Subcutaneous adipose tissue (tissue), 4 donors: ENCODE data around the gene CCDC126. TPM values are rescaled to one million over a fixed set of nuclear protein-coding genes. Genes with fewer than 3 reads are reported as not detected.

Experiments used
- CTCF ChIP-seq: fragments of 450-650 bp; IDR thresholded peaks from one replicate; pipeline ENCODE4 v1.5.1; 2016; ENCODE audit warnings: low read depth, mild to moderate bottlenecking, control low read depth, antibody characterized with exemption, moderate library complexity
- total RNA-seq, 4 donors: library from RNA; depleted of rRNA; stranded (reverse); fragments of >200 nt; gene quantifications; one replicate each; pipeline ENCODE4 v1.1.0, GENCODE V29; 2016

The CCDC126 gene
- total RNA-seq, 4 donors from 2014 or later = 14.3 to 22.2 (median 19.3) TPM

DNA sequence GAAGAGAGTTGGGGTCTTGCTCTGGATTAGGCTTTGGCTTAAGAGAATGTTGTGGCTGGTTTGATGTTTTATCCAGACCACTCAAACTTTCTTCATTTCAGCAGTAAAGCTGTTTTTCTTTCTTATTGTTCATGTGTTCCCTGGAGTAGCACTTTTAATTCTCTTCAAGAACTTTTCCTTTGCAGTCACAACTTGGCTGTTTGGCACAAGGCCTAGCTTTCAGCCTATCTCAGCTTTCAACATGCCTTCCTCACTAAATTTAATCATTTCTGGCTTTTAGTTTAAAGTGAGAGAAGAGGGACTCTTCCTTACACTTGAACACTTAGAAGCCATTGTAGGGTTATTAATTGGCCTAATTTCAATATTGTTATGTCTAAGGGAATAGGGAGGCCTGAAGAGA lies 18.1 kb downstream of the CCDC126 start:
- no peak for TF ChIP-seq CTCF

- TF ChIP-seq CTCF = no peak
Measured at GRCh38 chr7:23616593-23616992, 19.4 kb downstream of the CCDC126 start.

GRCh38 chr7:23617482-23617881 lies 20.3 kb downstream of the CCDC126 start:
- TF ChIP-seq CTCF = no peak

DNA sequence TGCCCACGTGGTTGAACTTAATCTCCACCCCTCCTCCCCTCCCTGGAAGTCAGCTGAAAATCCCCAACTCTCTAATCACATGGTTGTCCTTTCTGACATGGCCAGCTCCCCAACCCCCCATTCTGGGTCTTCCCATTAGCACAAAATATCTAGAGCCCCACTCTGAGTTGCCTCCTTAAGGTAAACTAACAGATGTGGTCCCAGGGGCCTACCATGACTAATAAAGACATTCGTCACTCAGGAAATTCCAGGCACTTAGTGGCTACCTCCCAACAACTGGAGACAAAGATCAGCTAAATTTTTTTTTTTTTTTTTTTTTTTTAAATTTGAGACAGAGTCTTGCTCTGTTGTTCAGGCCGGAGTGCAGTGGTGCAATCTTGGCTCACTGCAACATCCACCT lies 21.1 kb downstream of the CCDC126 start:
- TF ChIP-seq CTCF = no peak

DNA sequence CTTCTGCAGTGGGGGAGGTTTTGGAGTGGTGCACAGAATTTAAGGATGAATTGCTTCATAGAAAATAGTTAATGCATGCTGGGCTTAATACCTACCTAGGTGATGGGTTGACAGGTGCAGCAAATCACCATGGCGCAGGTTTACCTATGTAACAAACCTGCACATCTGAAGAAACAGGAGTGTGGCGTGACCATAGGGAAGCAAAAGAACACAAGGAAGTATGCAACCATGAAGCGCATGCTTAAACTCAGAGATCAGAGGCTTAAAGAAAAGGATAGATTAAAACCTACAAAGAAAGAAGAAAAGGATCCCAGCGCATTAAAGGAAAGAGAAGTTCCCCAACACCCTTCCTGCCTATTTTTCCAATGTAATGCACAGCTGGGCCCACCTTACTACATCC lies 22.0 kb downstream of the CCDC126 start:
- TF ChIP-seq CTCF = no peak

- TF ChIP-seq CTCF = no peak
Measured at GRCh38 chr7:23622506-23622925, 25.3 kb downstream of the CCDC126 start.

DNA sequence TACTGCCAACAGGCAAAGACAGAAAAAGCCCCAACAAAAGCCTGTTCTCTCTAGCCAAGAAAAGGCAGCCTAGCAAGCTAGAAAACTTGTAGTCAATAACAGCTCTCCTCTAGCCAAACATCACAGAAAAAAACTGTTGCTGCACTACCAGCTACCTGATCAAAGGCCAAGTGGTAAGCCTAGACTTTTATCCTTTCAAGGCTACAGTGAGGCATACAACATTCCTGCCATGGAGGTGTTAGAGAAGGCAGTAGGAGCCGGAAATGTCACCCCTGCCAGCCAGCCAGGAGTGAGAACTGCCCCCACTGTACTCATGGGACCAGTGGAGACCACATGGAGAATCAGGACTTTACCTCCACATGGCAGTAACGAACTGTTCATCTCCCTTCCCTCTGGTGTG lies 31.2 kb downstream of the CCDC126 start:
- TF ChIP-seq CTCF = no peak

GRCh38 chr7:23633417-23633816 lies 36.2 kb downstream of the CCDC126 start:
- TF ChIP-seq CTCF = no peak
